Naive thymus-derived CD4-positive, alpha-beta T cell (primary cell): Measurements from ENCODE around the gene CRYBB1. TPM values are rescaled to one million over a fixed set of nuclear protein-coding genes. Genes with fewer than 3 reads are reported as not detected.

Experiments
- ATAC-seq: fragments of 150-1000 bp; cut with Tn5 transposase; 2 replicates; pipeline ENCODE4 v1.10.0; 2021; ENCODE audit warnings: mild to moderate bottlenecking, moderate library complexity
- CTCF ChIA-PET: fragments of 350-600 bp; sonication (Branson Sonifier 250); formaldehyde crosslinking; loops from one replicate; lab custom pipeline; 2021; ENCODE audit warnings: antibody characterized with exemption; lab: Charles Lee
- POLR2A ChIA-PET: fragments of 350-600 bp; sonication (Branson Sonifier 250); formaldehyde crosslinking; loops from one replicate; lab custom pipeline; 2021; ENCODE audit warnings: antibody characterized with exemption, inconsistent platforms; lab: Charles Lee
- DNase-seq, 9 donors: peaks; one replicate each; pipeline versions ENCODE4 v3.0.0 to v3.0.0-alpha.2; 2020 to 2022; ENCODE audit warnings: mixed read lengths in 1 of 9
- H3K27ac ChIP-seq: one replicate; pipeline ENCODE4 v1.7.0; 2013; ENCODE audit warnings: mild to moderate bottlenecking, low read depth, low read length, moderate library complexity
- H3K27me3 ChIP-seq, 2 donors: one replicate each; pipeline ENCODE4 v1.7.0; 2013; ENCODE audit warnings: low read length in 2 of 2, mild to moderate bottlenecking in 2 of 2, moderate library complexity in 2 of 2; ENCODE audit not compliant: control insufficient read depth in 2 of 2, insufficient read depth in 2 of 2
- H3K36me3 ChIP-seq, 3 experiments: 1 replicate in 2 of 3; 2 replicates in 1 of 3; pipeline ENCODE4 v1.7.0; 2013; ENCODE audit warnings: low read length in 3 of 3, mild to moderate bottlenecking in 3 of 3, moderate library complexity in 1 of 3; ENCODE audit not compliant: insufficient read depth in 3 of 3, control insufficient read depth in 2 of 3
- H3K4me1 ChIP-seq, 2 donors: one replicate each; pipeline ENCODE4 v1.7.0; 2013; ENCODE audit warnings: low read length in 2 of 2, mild to moderate bottlenecking in 2 of 2, moderate library complexity in 1 of 2; ENCODE audit not compliant: control insufficient read depth in 2 of 2, insufficient read depth in 2 of 2
- H3K4me3 ChIP-seq: 2 replicates; pipeline ENCODE4 v1.7.0; 2013; ENCODE audit warnings: mild to moderate bottlenecking, low read length
- H3K9me3 ChIP-seq, 3 experiments: 1 replicate in 2 of 3; 2 replicates in 1 of 3; pipeline ENCODE4 v1.7.0; 2013; ENCODE audit warnings: low read length in 3 of 3; ENCODE audit not compliant: control insufficient read depth in 2 of 3
- H3K27ac Mint-ChIP-seq, 9 donors: one replicate each; pipeline ENCODE4 v1.8.0; 2020 to 2022; ENCODE audit warnings: mixed read lengths in 9 of 9, mild to moderate bottlenecking in 8 of 9, moderate library complexity in 5 of 9, inconsistent platforms in 2 of 9
- H3K27me3 Mint-ChIP-seq, 5 donors: one replicate each; pipeline ENCODE4 v1.8.0; 2021 to 2022; ENCODE audit warnings: mixed read lengths in 5 of 5, mild to moderate bottlenecking in 1 of 5
- H3K36me3 Mint-ChIP-seq, 5 donors: one replicate each; pipeline ENCODE4 v1.8.0; 2020 to 2022; ENCODE audit warnings: mixed read lengths in 5 of 5, mild to moderate bottlenecking in 3 of 5, inconsistent platforms in 1 of 5
- H3K4me1 Mint-ChIP-seq, 7 donors: one replicate each; pipeline ENCODE4 v1.8.0; 2020 to 2022; ENCODE audit warnings: mixed read lengths in 7 of 7, mild to moderate bottlenecking in 3 of 7, inconsistent platforms in 1 of 7
- H3K4me3 Mint-ChIP-seq, 10 donors: one replicate each; pipeline ENCODE4 v1.8.0; 2020 to 2022; ENCODE audit warnings: mild to moderate bottlenecking in 10 of 10, mixed read lengths in 10 of 10, moderate library complexity in 6 of 10, inconsistent platforms in 2 of 10
- H3K9me3 Mint-ChIP-seq, 11 donors: one replicate each; pipeline ENCODE4 v1.8.0; 2020 to 2022; ENCODE audit warnings: mixed read lengths in 11 of 11, mild to moderate bottlenecking in 4 of 11, inconsistent platforms in 1 of 11, moderate library complexity in 1 of 11
- intact Hi-C, 2 donors: fragments of 100-400 bp; cut with micrococcal nuclease; formaldehyde crosslinking; loops; one replicate each; pipeline ENCODE4 v1.15.1; 2023
- polyA plus RNA-seq, 2 donors: library from polyadenylated mRNA; unstranded; fragments of 300-500 nt; fragmentation: Illumina TruSeq; gene quantifications; one replicate each; pipeline ENCODE4 v1.2.3, GENCODE V29; 2021
- total RNA-seq, 6 experiments: library from RNA in 5 of 6; stranded (reverse) in 5 of 6; gene quantifications; 1 replicate in 5 of 6; 2 replicates in 1 of 6; pipeline ENCODE4 v1.2.3 and lab custom pipeline; 2021 to 2026

The CRYBB1 gene
- total and polyA plus RNA-seq, 7 experiments from 2014 or later: not detected

DNA sequence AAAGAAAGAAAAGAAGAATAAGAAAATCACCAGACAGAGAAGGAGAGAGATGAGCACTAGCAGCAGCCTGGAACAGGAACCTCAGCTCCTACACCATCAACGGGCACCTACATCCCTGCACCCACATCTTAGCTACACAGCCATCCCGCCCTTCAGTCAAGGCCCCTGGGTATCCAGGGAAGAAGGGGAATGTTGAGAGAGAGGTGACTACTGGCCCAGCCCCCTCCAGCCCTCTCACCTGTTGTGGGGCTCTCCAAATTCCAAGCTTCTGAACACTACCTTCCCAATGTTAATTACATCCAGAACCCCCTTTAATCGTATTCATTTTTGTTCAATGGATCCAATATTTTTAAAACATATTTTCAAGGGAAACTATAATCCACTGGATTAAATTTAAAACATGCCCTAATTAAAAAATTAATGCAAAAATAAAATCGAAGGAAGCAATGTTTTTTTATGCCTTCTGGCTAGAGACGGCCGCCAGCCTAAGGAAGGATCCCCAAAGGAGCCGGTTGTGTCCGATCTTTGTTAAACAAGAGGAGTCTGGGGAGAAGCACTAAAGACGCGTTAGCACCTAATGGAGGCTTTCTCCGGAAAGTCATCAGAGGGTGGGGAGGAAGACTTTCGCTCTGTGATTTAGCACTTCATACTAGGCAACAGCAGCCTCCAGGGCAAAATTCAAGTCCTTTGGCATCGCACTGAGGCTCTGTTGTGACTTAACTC is 37.4 kb downstream of the CRYBB1 start:
- Histone ChIP-seq H3K27ac (peak overlapping the region; percentile 69), H3K4me1 (peaks cover 26 to 51% of the 10 kb centered on the region in 2 donors), H3K36me3 (no peaks in the 10 kb centered on the region), H3K27me3 (no peaks in the 10 kb centered on the region), H3K4me3 (peak overlapping the region; percentile 53), H3K9me3 (no peaks in the 10 kb centered on the region)
- H3K27ac Mint-ChIP-seq: peak overlapping the region; percentile 87 to 96 (median 92)
- H3K4me1 Mint-ChIP-seq: peaks cover 47 to 68% (median 63%) of the 10 kb centered on the region in 7 donors
- intact Hi-C loops: no loop called here
- ATAC-seq: no peak
- ChIA-PET POLR2A (interaction anchor here (0.8 kb wide), 1 partner anchor 110 kb away, joined by 3 read pairs; no protein-coding TSS in a partner anchor), CTCF (no interaction called here)
- H3K4me3 Mint-ChIP-seq: peak overlapping the region; percentile 40 to 88 (median 78)
- H3K27me3 Mint-ChIP-seq: no peaks in the 10 kb centered on the region
- H3K36me3 Mint-ChIP-seq: peaks cover 0 to 18% (median 0%) of the 10 kb centered on the region in 5 donors
- DNase-seq: no peak
- no peaks in the 10 kb centered on the region for H3K9me3 Mint-ChIP-seq

GRCh38 chr22:26579331-26579886 is 38.4 kb downstream of the CRYBB1 start:
- Mint-ChIP-seq H3K4me3 (peak overlapping the region; percentile 56 to 88 (median 79)), H3K36me3 (peaks cover 0 to 19% (median 0%) of the 10 kb centered on the region in 5 donors), H3K27ac (peak overlapping the region; percentile 87 to 96 (median 92)), H3K4me1 (peaks cover 46 to 67% (median 58%) of the 10 kb centered on the region in 7 donors), H3K27me3 (no peaks in the 10 kb centered on the region), H3K9me3 (no peaks in the 10 kb centered on the region)
- Histone ChIP-seq H3K9me3 (no peaks in the 10 kb centered on the region), H3K36me3 (no peaks in the 10 kb centered on the region), H3K4me3 (peak overlapping the region; percentile 53), H3K4me1 (peaks cover 26 to 47% of the 10 kb centered on the region in 2 donors), H3K27me3 (no peaks in the 10 kb centered on the region), H3K27ac (peak overlapping the region; percentile 69)
- intact Hi-C loops: loop anchor here in 1 of 2 donors (1.0 kb wide), 1 partner anchor 11 kb away; the partner anchor contains the start of gene TPST2
- DNase-seq (peak; percentile 31 to 55 (median 49)), ATAC-seq (peak; percentile 93)
- ChIA-PET POLR2A (no interaction called here), CTCF (no interaction called here)

- Mint-ChIP-seq H3K9me3 (no peaks in the 10 kb centered on the region), H3K27me3 (no peaks in the 10 kb centered on the region), H3K36me3 (peaks cover 0 to 20% (median 0%) of the 10 kb centered on the region in 5 donors), H3K4me3 (no peak overlapping the region), H3K27ac (peak overlapping the region in 2 of 9 donors; percentile 74 to 91), H3K4me1 (peaks cover 52 to 80% (median 69%) of the 10 kb centered on the region in 7 donors)
- intact Hi-C loops: no loop called here
- Histone ChIP-seq H3K4me1 (peaks cover 32 to 47% of the 10 kb centered on the region in 2 donors), H3K27me3 (no peaks in the 10 kb centered on the region), H3K27ac (no peak overlapping the region), H3K4me3 (no peak overlapping the region), H3K9me3 (no peaks in the 10 kb centered on the region), H3K36me3 (no peaks in the 10 kb centered on the region)
- CTCF ChIA-PET: interaction anchor here (0.7 kb wide), 1 partner anchor 61 kb away, joined by 3 read pairs; no protein-coding TSS in a partner anchor
- DNase-seq (no peak), ATAC-seq (no peak)
- POLR2A ChIA-PET: interaction anchor here (0.6 to 1.5 kb wide), 3 partner anchors 13 to 103 kb away, joined by 3 to 4 read pairs (median 3); partner anchors contain the start of gene TPST2
Measured at GRCh38 chr22:26577081-26577480, 40.7 kb downstream of the CRYBB1 start.

DNA sequence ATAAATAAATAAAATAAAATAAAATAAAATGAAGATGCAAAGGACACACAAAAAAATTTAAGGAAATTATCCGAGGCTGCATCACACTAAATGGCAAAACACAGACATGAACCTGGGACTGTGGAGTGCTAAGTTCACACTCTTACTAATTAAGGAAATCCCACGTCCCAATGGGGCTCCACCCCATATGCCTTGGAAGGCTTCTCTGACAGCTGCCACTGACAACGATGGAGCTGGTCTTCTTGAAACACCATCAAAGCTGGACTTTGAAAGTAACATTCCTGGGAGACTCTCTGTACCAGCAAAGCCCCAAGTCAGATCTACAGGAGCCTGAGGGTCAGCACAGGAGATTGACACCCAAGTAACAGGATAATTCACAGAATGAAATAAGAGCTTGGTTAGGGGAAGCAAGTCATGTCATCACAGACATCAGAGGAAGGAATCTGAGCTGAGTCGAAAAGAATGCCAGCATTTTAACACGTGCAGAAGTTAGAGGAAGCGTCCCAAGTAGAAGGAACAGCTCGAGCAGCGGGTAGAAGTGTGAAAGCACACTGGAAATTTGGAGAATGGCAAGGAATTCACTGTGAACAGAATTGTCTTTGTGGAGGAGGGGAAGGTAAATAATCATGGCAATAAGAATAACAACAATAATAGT is 41.7 kb downstream of the CRYBB1 start:
- no peak for DNase-seq
- Histone ChIP-seq H3K36me3 (no peaks in the 10 kb centered on the region), H3K4me3 (no peak overlapping the region), H3K27ac (no peak overlapping the region), H3K27me3 (no peaks in the 10 kb centered on the region), H3K9me3 (no peaks in the 10 kb centered on the region), H3K4me1 (peaks cover 30 to 39% of the 10 kb centered on the region in 2 donors)
- Mint-ChIP-seq H3K9me3 (no peaks in the 10 kb centered on the region), H3K4me3 (no peak overlapping the region), H3K4me1 (peaks cover 50 to 84% (median 73%) of the 10 kb centered on the region in 7 donors), H3K36me3 (peaks cover 0 to 19% (median 0%) of the 10 kb centered on the region in 5 donors), H3K27me3 (no peaks in the 10 kb centered on the region), H3K27ac (peak overlapping the region in 7 of 9 donors; percentile 6 to 76 (median 30))
- intact Hi-C loops: no loop called here
- ATAC-seq: no peak
- POLR2A ChIA-PET: interaction anchor here (0.6 to 1.5 kb wide), 3 partner anchors 14 to 104 kb away, joined by 3 to 4 read pairs (median 3); partner anchors contain the start of gene TPST2
- CTCF ChIA-PET: interaction anchor here (0.7 kb wide), 1 partner anchor 60 kb away, joined by 3 read pairs; no protein-coding TSS in a partner anchor

DNA sequence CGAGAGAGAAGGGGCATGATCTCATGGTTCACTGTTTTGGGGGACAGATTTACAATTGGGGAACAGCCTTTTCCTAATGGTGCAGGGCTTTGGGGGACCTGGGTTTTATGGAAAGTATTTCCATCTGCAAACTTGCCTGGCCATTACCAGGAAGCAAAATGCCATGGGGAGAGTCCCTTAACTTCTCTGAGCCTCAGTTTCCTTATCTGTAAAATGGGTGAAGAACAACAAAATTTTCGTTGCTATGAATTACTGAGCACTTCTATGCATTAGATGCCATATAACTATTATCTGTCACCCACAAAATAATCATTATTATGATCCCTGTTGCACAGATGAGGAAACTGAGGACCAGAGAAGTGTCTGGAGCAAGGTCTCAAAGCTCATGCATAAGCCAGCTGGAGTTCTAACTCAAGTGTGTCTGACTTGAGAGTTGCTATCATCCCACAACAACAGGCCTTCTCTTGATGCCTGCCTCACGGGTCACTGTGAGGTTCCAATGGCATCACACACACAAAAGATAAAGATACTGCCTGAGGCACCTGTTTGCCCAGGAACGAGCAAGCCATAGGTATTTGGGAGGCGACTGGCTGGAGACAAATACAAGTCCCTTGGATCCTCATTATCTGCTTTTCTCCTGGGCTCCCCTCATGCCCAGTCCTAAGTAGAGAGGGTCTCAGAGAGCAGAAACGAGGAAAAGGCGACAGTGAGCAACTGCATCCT is 43.7 kb downstream of the CRYBB1 start:
- Histone ChIP-seq H3K27me3 (no peaks in the 10 kb centered on the region), H3K27ac (no peak overlapping the region), H3K36me3 (no peaks in the 10 kb centered on the region), H3K9me3 (no peaks in the 10 kb centered on the region), H3K4me3 (no peak overlapping the region), H3K4me1 (peaks cover 11 to 32% of the 10 kb centered on the region in 2 donors)
- ChIA-PET POLR2A (interaction anchor here (0.6 kb wide), 1 partner anchor 17 kb away, joined by 6 read pairs; no protein-coding TSS in a partner anchor), CTCF (no interaction called here)
- intact Hi-C loops: no loop called here
- ATAC-seq (no peak), DNase-seq (no peak)
- Mint-ChIP-seq H3K27ac (peak overlapping the region in 8 of 9 donors; percentile 49 to 86 (median 77)), H3K4me1 (peaks cover 38 to 78% (median 63%) of the 10 kb centered on the region in 7 donors), H3K4me3 (peak overlapping the region in 1 of 10 donors; percentile 45), H3K9me3 (no peaks in the 10 kb centered on the region), H3K36me3 (peaks cover 0 to 15% (median 0%) of the 10 kb centered on the region in 5 donors), H3K27me3 (no peaks in the 10 kb centered on the region)
